ENCODE measurements around the gene ZNF416.

ZNF416 gene

DNA sequence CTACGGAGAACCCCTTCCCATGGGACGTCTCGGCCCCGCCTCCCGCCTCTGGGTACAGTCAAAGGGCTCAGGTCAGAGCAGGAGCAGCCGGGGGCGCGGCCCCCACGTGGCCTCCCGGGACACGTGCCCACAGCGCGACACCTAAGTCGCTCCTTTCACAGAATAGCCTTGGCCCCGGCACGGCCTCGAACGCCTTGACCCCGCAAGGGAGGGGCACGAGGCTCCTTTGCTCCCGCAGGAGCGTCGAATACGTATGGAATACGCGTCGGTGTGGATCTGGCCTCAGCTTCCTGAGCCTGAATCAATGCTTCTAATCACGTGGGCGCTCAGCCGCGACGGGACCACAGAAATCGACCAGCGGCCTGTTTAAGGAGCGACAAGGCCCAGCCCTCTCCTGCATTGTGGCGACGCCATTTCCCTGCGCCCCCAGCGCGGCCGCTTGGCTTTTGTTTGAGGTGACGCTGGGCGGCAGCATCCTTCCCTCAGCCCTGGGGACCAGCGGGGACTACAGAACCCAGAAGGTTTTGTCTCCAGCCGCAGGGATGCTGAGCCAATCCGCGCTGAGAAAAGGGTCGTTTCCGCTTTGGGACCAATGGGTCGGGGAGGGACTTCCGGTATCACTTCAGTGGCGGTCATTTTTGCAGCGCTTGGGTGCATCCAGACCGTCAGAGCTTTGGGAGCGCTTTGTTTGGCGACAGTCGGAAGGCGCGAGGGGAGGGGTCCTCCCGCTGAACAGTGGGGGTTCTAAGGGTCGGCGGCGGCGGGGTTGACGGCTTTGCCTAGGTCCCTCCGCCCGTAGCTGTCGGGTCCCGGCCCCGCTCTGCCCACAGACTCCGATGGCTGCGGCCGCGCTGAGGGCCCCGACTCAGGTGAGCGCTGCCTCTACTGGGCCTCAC is 5.1 kb upstream of the ZNF416 start, which contains the start of gene ZIK1:
TSS of gene ZIK1 (plus strand) at position 625 of the 896 bp plus-strand sequence. CDS start at position 837, 212 bp downstream.
- H3K36me3 ChIP-seq (ENCODE audit: control insufficient read depth, low read depth, low read length), result peaks cover 24% of the 10 kb centered on the region
- H3K27ac ChIP-seq (ENCODE audit: low read length), result peak within 1 kb of the TSS; percentile 60
- peak within 1 kb of the TSS; percentile 86 for H3K9ac ChIP-seq (ENCODE audit: low read length)
- H3K9me3 ChIP-seq (ENCODE audit: control insufficient read depth, low read depth, low read length), result no peaks in the 10 kb centered on the region
- no peaks in the 10 kb centered on the region for H3K27me3 ChIP-seq (ENCODE audit: control insufficient read depth, insufficient read depth, low read length)
- H3K4me3 ChIP-seq (ENCODE audit: low read length), result peak within 1 kb of the TSS; percentile 95
- peaks cover 10% of the 10 kb centered on the region for H3K4me1 ChIP-seq (ENCODE audit: control insufficient read depth, low read depth, low read length)

DNA sequence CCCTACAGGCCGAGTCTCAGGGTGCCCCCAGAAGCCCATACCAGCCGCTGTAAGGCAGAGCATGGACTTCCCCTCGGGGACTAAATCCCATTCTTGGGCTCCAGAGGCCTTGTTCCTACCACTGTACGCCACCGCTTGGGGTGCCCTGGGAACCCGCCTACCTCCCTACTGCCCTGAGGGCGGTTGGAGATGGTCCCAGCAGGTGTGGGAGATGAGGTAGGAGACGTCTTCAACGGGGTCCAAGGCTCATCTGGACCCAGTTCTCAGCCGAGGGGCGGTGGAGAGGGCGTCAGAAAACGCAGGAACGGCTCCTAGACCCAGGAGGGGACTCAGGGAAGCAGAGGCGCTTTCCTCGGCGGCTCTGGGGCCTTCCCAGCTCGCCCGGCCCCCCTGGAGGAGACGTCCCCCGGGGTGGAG is 4.4 kb upstream of the ZNF416 start:
- H3K27me3 ChIP-seq (ENCODE audit: control insufficient read depth, insufficient read depth, low read length), result no peaks in the 10 kb centered on the region
- H3K4me3 ChIP-seq (ENCODE audit: low read length), result peak overlapping the region; percentile 95
- peaks cover 18% of the 10 kb centered on the region for H3K36me3 ChIP-seq (ENCODE audit: control insufficient read depth, low read depth, low read length)
- H3K9me3 ChIP-seq (ENCODE audit: control insufficient read depth, low read depth, low read length), result no peaks in the 10 kb centered on the region
- H3K27ac ChIP-seq (ENCODE audit: low read length), result no peak overlapping the region
- H3K9ac ChIP-seq (ENCODE audit: low read length), result peak overlapping the region; percentile 86
- H3K4me1 ChIP-seq (ENCODE audit: control insufficient read depth, low read depth, low read length), result peaks cover 10% of the 10 kb centered on the region

DNA sequence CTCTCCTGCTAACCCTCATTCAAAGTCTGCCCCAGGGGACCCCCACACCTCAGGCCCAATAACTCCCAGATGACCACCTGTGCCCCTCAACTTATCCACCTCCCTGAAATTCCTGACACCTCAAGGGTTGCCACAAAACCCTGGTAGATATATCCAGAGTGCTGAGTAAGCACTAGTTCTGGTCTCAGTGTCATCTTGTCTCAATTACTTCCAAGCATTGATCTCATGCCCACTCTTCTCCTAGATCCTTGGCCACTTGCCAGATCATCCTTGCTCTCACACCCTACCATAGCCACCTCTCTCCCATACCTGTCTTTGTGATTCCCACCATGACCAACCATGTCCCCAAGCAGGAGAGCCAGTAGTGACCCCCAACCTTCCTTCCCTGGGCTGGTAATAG is 2.0 kb downstream of the ZNF416 start:
- no peaks in the 10 kb centered on the region for H3K27me3 ChIP-seq (ENCODE audit: control insufficient read depth, insufficient read depth, low read length)
- peaks cover 38% of the 10 kb centered on the region for H3K9me3 ChIP-seq (ENCODE audit: control insufficient read depth, low read depth, low read length)
- H3K27ac ChIP-seq (ENCODE audit: low read length), result no peak overlapping the region
- H3K4me1 ChIP-seq (ENCODE audit: control insufficient read depth, low read depth, low read length), result peaks cover 4% of the 10 kb centered on the region
- no peak overlapping the region for H3K4me3 ChIP-seq (ENCODE audit: low read length)
- H3K36me3 ChIP-seq (ENCODE audit: control insufficient read depth, low read depth, low read length), result peaks cover 44% of the 10 kb centered on the region
- no peak overlapping the region for H3K9ac ChIP-seq (ENCODE audit: low read length)

DNA sequence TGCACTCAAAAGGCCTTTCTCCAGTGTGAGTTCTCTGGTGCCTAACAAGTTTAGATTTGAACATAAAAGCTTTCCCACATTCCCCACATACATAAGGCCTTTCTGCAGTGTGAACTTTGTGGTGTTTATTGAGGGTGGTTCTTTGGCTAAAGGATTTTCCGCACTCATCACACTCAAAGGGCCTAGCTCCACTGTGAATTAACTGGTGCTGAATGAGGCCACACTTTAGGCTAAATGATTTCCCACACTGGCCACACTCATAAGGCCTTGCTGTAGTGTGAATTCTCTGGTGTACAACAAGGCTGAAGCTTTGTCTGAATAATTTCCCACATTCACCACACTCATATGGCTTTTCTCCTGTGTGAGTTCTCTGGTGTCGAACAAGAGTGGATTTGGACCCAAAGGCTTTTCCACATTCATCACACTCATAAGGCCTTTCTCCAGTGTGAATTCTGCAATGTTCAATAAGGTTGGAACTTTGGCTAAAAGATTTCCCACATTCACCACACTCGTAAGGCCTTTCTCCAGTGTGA is 6.2 kb downstream of the ZNF416 start:
- Histone ChIP-seq H3K9ac (ENCODE audit: low read length) (no peak overlapping the region), H3K36me3 (ENCODE audit: control insufficient read depth, low read depth, low read length) (peaks cover 44% of the 10 kb centered on the region), H3K9me3 (ENCODE audit: control insufficient read depth, low read depth, low read length) (peaks cover 62% of the 10 kb centered on the region), H3K27me3 (ENCODE audit: control insufficient read depth, insufficient read depth, low read length) (no peaks in the 10 kb centered on the region), H3K4me3 (ENCODE audit: low read length) (no peak overlapping the region), H3K27ac (ENCODE audit: low read length) (no peak overlapping the region), H3K4me1 (ENCODE audit: control insufficient read depth, low read depth, low read length) (no peaks in the 10 kb centered on the region)

DNA sequence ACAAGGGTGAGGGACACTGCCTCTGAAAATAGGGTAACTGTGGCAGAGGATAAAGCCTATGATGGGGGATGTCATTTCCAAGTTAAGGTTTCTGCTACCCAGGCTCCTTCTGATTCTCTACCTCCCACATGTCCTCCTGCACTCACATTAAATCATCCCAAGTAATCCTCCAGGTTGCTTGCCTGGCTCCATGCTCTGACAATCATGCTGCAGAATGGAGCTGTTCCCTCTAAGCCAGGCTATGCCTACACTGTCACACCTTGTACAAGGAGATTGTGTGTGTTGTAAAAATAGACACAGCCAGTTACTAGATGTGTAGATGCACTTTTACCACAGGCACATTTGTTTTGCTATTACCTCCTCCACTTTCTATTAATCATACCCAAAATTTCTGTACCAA is 8.0 kb downstream of the ZNF416 start:
- Histone ChIP-seq H3K9me3 (ENCODE audit: control insufficient read depth, low read depth, low read length) (peaks cover 71% of the 10 kb centered on the region), H3K9ac (ENCODE audit: low read length) (no peak overlapping the region), H3K4me3 (ENCODE audit: low read length) (no peak overlapping the region), H3K27me3 (ENCODE audit: control insufficient read depth, insufficient read depth, low read length) (no peaks in the 10 kb centered on the region), H3K27ac (ENCODE audit: low read length) (no peak overlapping the region), H3K36me3 (ENCODE audit: control insufficient read depth, low read depth, low read length) (peaks cover 36% of the 10 kb centered on the region), H3K4me1 (ENCODE audit: control insufficient read depth, low read depth, low read length) (no peaks in the 10 kb centered on the region)

DNA sequence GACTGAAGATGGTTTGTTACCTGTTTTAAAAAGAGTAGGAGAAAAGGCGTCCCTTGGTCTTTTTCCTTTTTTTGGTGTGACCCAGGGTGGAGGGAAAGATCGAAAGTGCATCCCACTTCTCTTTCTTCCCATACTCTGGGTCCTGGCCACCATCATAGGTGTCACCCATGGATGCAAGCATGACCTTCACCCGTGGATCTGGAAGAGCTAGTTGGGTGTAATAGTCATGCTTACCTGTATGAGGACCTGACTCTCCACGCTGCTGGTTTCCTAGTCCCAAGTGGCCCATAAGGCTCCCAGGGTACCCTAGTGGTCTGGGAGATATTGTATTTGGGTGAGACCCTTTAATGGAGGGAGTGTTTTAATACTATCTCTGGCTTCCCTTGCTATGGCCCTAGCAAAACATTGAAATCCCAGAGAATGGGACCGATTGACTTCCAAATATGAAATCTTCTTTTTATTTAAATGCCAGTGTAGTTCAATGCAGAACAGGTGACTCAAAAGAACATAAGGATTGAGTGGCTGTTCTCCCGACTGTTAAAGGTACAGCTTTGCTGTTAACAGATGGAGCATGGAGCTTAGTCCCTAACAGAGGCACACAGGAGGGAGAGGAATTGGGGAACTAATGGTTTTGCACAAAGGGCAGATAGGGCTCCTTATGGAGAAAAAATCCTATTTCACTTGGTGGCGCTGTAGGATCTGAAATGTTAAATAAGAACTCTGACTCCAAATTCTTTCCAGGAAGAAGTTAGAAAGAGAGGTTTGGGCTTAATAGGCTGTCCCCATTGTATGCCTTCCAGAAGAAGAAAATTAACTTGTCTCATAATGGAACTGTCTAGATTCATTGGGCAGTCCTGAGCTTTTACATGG is 12.1 kb downstream of the ZNF416 start:
- no peak overlapping the region for H3K4me3 ChIP-seq (ENCODE audit: low read length)
- no peaks in the 10 kb centered on the region for H3K4me1 ChIP-seq (ENCODE audit: control insufficient read depth, low read depth, low read length)
- no peaks in the 10 kb centered on the region for H3K27me3 ChIP-seq (ENCODE audit: control insufficient read depth, insufficient read depth, low read length)
- H3K9me3 ChIP-seq (ENCODE audit: control insufficient read depth, low read depth, low read length), result peaks cover 60% of the 10 kb centered on the region
- no peak overlapping the region for H3K27ac ChIP-seq (ENCODE audit: low read length)
- H3K9ac ChIP-seq (ENCODE audit: low read length), result no peak overlapping the region
- no peaks in the 10 kb centered on the region for H3K36me3 ChIP-seq (ENCODE audit: control insufficient read depth, low read depth, low read length)

DNA sequence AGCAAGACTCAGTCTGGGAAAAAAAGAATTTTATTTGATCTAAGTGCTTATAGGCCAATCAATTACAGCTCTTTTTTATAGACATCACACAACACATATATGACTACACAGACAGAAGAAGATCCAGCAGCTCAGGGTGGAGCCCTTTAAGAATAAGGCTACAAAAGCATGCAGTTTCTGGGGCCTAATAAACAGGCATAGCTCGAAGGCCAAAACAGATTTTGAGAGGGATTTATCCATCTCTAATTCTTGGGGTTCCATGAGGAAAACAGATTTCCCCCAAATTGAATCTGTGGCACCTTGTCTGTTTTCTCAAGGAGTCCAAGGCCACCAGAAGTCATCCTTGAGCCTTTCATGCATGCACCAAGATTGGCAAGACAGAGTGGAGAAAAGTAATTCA is 15.2 kb downstream of the ZNF416 start:
- H3K4me1 ChIP-seq (ENCODE audit: control insufficient read depth, low read depth, low read length), result peaks cover 3% of the 10 kb centered on the region
- H3K9me3 ChIP-seq (ENCODE audit: control insufficient read depth, low read depth, low read length), result peaks cover 39% of the 10 kb centered on the region
- no peaks in the 10 kb centered on the region for H3K27me3 ChIP-seq (ENCODE audit: control insufficient read depth, insufficient read depth, low read length)
- no peak overlapping the region for H3K27ac ChIP-seq (ENCODE audit: low read length)
- H3K4me3 ChIP-seq (ENCODE audit: low read length), result no peak overlapping the region
- H3K36me3 ChIP-seq (ENCODE audit: control insufficient read depth, low read depth, low read length), result no peaks in the 10 kb centered on the region
- no peak overlapping the region for H3K9ac ChIP-seq (ENCODE audit: low read length)

DNA sequence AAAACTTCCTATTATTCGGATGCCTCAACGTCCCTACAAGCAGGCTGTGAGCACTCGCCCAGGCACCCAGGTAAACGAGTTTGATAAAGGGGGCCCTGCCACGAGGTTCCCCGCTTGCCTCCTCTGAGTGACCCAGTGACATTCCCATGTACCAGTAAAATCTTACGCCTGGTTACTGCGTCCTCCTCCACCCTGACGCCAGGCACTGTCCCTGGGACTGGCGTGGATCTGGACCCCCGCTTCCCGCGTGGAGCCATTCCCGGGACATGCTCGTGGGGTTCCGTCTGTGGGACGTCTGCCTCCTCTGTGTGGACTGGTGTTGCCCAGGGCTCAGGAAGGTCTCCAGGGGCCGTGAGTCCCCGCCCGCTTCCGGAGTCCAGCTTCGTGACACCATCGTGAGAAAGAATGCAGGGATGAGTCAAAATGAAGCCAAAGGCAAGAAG is 18.6 kb downstream of the ZNF416 start:
- H3K9ac ChIP-seq (ENCODE audit: low read length), result no peak overlapping the region
- H3K27me3 ChIP-seq (ENCODE audit: control insufficient read depth, insufficient read depth, low read length), result no peaks in the 10 kb centered on the region
- peak overlapping the region; percentile 88 for H3K4me3 ChIP-seq (ENCODE audit: low read length)
- peaks cover 16% of the 10 kb centered on the region for H3K9me3 ChIP-seq (ENCODE audit: control insufficient read depth, low read depth, low read length)
- peaks cover 7% of the 10 kb centered on the region for H3K4me1 ChIP-seq (ENCODE audit: control insufficient read depth, low read depth, low read length)
- H3K36me3 ChIP-seq (ENCODE audit: control insufficient read depth, low read depth, low read length), result peaks cover 9% of the 10 kb centered on the region
- H3K27ac ChIP-seq (ENCODE audit: low read length), result no peak overlapping the region

DNA sequence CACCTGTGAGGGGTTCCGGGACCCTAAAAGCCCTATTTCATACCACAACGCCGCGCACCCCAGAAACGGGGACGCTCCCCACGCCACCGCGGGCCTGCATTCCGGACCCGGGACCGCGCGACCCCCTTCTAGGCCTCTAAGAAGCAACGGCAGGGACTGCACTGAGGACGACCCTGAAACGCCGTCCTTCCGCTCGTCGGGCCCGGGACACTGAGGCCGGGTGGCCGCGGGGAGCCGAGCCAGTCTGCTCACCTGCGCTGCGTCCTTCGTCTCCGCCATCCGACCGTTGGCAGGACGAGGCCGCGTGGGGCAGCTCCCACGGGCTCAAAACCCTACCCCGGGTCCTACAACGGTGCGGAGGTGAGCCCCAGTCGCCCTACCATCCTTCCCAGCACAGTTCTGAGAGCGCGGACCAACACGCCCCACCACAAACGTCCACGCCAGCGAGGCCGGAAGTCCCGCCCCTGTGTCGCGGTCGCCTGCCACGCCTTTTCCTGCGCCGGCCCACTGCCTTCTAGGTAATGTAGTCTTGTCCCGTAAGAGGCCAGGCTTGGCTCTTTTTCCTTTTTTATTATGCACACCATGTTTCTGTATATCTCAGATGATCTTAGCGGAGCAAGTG is 19.2 kb downstream of the ZNF416 start, which contains the start of gene ZNF550:
TSS of gene ZNF550 (minus strand) at position 460 of the 622 bp plus-strand sequence. CDS start at position 279, 181 bp downstream.
- H3K9me3 ChIP-seq (ENCODE audit: control insufficient read depth, low read depth, low read length), result peaks cover 11% of the 10 kb centered on the region
- peak within 1 kb of the TSS; percentile 69 for H3K9ac ChIP-seq (ENCODE audit: low read length)

DNA sequence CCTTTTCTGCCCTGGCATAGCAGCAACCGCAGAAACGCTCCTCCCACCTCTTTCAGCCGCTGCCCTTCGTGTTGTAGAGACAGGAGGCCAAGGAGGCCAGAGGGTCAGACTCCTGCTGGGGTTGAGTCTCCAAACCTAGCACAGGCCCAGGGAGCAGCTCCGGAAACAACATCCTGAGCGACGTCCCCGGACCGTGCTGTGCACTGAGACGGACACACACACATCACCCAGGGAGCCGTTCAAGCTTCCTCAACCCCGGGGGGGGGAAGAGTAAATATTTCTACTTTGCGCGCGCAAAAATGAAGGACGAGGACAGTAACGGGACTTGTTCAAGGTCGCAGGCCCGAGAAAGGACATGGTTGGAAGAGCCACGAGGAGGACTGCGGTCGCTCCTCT is 19.7 kb downstream of the ZNF416 start:
- H3K27ac ChIP-seq (ENCODE audit: low read length), result no peak overlapping the region
- H3K27me3 ChIP-seq (ENCODE audit: control insufficient read depth, insufficient read depth, low read length), result no peaks in the 10 kb centered on the region
- H3K9me3 ChIP-seq (ENCODE audit: control insufficient read depth, low read depth, low read length), result peaks cover 6% of the 10 kb centered on the region
- H3K4me3 ChIP-seq (ENCODE audit: low read length), result peak overlapping the region; percentile 88
- peak overlapping the region; percentile 69 for H3K9ac ChIP-seq (ENCODE audit: low read length)
- peaks cover 16% of the 10 kb centered on the region for H3K36me3 ChIP-seq (ENCODE audit: control insufficient read depth, low read depth, low read length)
- peaks cover 7% of the 10 kb centered on the region for H3K4me1 ChIP-seq (ENCODE audit: control insufficient read depth, low read depth, low read length)

More for the DNA sequence above, 19.2 kb downstream of the ZNF416 start, which contains the start of gene ZNF550:
- Histone ChIP-seq H3K27ac (ENCODE audit: low read length) (no peak within 1 kb of the TSS), H3K4me3 (ENCODE audit: low read length) (peak within 1 kb of the TSS; percentile 88), H3K4me1 (ENCODE audit: control insufficient read depth, low read depth, low read length) (peaks cover 7% of the 10 kb centered on the region), H3K36me3 (ENCODE audit: control insufficient read depth, low read depth, low read length) (peaks cover 11% of the 10 kb centered on the region), H3K27me3 (ENCODE audit: control insufficient read depth, insufficient read depth, low read length) (no peaks in the 10 kb centered on the region)

DNA sequence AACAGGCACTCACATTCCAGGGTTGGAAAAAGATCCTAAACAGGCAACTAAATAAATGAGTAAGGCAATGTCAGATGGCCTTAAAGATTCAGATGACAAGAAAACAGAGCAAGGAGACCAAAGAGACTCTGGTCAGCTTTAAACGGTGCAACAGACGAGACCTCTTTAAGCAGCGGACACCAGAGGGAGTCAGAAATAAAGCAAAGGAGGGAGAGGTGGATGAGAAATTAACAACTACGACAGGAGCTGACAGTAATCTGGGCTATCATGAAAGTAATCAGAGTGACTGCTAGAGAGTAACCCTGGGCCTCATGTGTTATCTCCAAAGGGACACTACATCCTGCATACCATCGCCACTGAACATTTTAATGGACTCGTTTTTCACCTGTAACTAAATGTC is 20.2 kb downstream of the ZNF416 start:
- peaks cover 17% of the 10 kb centered on the region for H3K36me3 ChIP-seq (ENCODE audit: control insufficient read depth, low read depth, low read length)
- H3K27me3 ChIP-seq (ENCODE audit: control insufficient read depth, insufficient read depth, low read length), result no peaks in the 10 kb centered on the region
- H3K4me3 ChIP-seq (ENCODE audit: low read length), result peak overlapping the region; percentile 88
- H3K27ac ChIP-seq (ENCODE audit: low read length), result no peak overlapping the region
- peaks cover 7% of the 10 kb centered on the region for H3K4me1 ChIP-seq (ENCODE audit: control insufficient read depth, low read depth, low read length)
- H3K9ac ChIP-seq (ENCODE audit: low read length), result peak overlapping the region; percentile 69
- peaks cover 6% of the 10 kb centered on the region for H3K9me3 ChIP-seq (ENCODE audit: control insufficient read depth, low read depth, low read length)

Data from iPS-18a (cell line).